Measurements from ENCODE around the gene ZNF44.

Gene ZNF44

DNA sequence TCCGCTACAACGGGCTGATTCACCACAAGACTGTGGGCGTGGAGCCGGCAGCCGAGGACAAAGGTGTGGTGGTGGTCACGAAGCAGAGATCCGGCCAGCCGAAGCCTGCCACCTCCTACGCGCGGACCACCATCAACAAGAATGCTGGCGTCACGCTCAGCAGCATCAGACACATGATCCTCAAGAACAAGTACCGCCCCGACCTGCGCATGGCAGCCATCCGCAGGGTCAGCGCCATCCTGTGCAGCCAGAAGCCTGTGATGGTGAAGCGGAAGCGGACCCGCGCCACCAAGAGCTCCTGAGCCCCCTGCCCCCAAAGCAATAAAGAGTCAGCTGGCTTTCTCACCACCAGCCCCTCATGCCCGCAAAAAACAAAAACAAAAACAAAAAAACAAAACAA is 34.4 kb downstream of the ZNF44 start (continued):
- no peak for TF ChIP-seq ZNF501 (tag by site-specific recombination; IDR thresholded peaks at IDR 0.05)
- no peak for TF ChIP-seq ZSCAN4 (tag by site-specific recombination; IDR thresholded peaks at IDR 0.05)
- no peak for TF ChIP-seq REPIN1 (tag by site-specific recombination; IDR thresholded peaks at IDR 0.05; ENCODE audit: low read depth)
- no peak for TF ChIP-seq ZNF416 (tag by site-specific recombination; IDR thresholded peaks at IDR 0.05)
- TF ChIP-seq ZNF341 (tag by site-specific recombination; IDR thresholded peaks at IDR 0.05; ENCODE audit: low read depth): no peak

- no peaks in the 10 kb centered on the region for H3K9me3 ChIP-seq (ENCODE audit: control insufficient read depth, insufficient read depth, low read depth, low read length)
- CTCF ChIA-PET: interaction anchor here (0.6 kb wide), 1 partner anchor 65 kb away, joined by 3 read pairs; no protein-coding TSS in a partner anchor
- no peaks in the 10 kb centered on the region for H3K4me1 ChIP-seq (ENCODE audit: control insufficient read depth, insufficient read depth, low read length)
- no peaks in the 10 kb centered on the region for H3K36me3 ChIP-seq (ENCODE audit: control insufficient read depth in 2 of 2, insufficient read depth in 1 of 2, low read length in 2 of 2)
- TF ChIP-seq ZNF792 (tag by site-specific recombination; IDR thresholded peaks at IDR 0.05) (no peak), ZNF707 (tag by site-specific recombination; IDR thresholded peaks at IDR 0.05) (no peak), ZNF677 (tag by site-specific recombination; IDR thresholded peaks at IDR 0.05) (no peak), KLF16 (tag by site-specific recombination; IDR thresholded peaks at IDR 0.05) (no peak), ZBTB26 (tag by site-specific recombination; optimal IDR thresholded peaks at IDR 0.05) (no peak), ZNF114 (tag by site-specific recombination; IDR thresholded peaks at IDR 0.05) (no peak), ZNF768 (tag by site-specific recombination; IDR thresholded peaks at IDR 0.05) (no peak), ZNF76 (tag by site-specific recombination; IDR thresholded peaks at IDR 0.05; ENCODE audit: borderline replicate concordance, low read depth) (no peak), ZNF548 (tag by site-specific recombination; IDR thresholded peaks at IDR 0.05) (no peak), KLF9 (tag by site-specific recombination; IDR thresholded peaks at IDR 0.05; ENCODE audit: low read depth) (no peak), ZBTB7A (tag by site-specific recombination; IDR thresholded peaks at IDR 0.05; ENCODE audit: low read depth) (no peak), WT1 (tag by site-specific recombination; IDR thresholded peaks at IDR 0.05) (no peak), EGR2 (tag by site-specific recombination; IDR thresholded peaks at IDR 0.05; ENCODE audit: low read depth) (no peak), ZNF629 (tag by site-specific recombination; IDR thresholded peaks at IDR 0.05) (no peak), ZNF311 (tag by site-specific recombination; IDR thresholded peaks at IDR 0.05; ENCODE audit: borderline replicate concordance) (no peak)
- TF ChIP-seq, protein P1, sequence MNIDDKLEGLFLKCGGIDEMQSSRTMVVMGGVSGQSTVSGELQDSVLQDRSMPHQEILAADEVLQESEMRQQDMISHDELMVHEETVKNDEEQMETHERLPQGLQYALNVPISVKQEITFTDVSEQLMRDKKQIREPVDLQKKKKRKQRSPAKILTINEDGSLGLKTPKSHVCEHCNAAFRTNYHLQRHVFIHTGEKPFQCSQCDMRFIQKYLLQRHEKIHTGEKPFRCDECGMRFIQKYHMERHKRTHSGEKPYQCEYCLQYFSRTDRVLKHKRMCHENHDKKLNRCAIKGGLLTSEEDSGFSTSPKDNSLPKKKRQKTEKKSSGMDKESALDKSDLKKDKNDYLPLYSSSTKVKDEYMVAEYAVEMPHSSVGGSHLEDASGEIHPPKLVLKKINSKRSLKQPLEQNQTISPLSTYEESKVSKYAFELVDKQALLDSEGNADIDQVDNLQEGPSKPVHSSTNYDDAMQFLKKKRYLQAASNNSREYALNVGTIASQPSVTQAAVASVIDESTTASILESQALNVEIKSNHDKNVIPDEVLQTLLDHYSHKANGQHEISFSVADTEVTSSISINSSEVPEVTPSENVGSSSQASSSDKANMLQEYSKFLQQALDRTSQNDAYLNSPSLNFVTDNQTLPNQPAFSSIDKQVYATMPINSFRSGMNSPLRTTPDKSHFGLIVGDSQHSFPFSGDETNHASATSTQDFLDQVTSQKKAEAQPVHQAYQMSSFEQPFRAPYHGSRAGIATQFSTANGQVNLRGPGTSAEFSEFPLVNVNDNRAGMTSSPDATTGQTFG (tag by site-specific recombination; IDR thresholded peaks at IDR 0.05; ENCODE audit: borderline replicate concordance): no peak
- H3K27ac ChIP-seq (ENCODE audit: extremely low read depth, low read depth, low read length): no peak overlapping the region
- no peak overlapping the region for H3K4me3 ChIP-seq (ENCODE audit: low read depth, low read length)
- POLR2A ChIA-PET: no interaction called here
Observed at GRCh38 chr19:12255372-12255771, 39.3 kb downstream of the ZNF44 start.
